H1 (cell line): ENCODE data around the gene CDCA4. TPM values are rescaled to one million over a fixed set of nuclear protein-coding genes. Genes with fewer than 3 reads are reported as not detected.

Source experiments
- CTCF ChIA-PET: fragments of 300-600 bp; sonication (Branson Sonifier 250); formaldehyde crosslinking; loops from one replicate; lab custom pipeline; 2021; ENCODE audit not compliant: partially characterized antibody; lab: Charles Lee
- POLR2A ChIA-PET: fragments of 300-600 bp; sonication (Branson Sonifier 250); formaldehyde crosslinking; loops from one replicate; lab custom pipeline; 2021; ENCODE audit warnings: inconsistent platforms; ENCODE audit not compliant: partially characterized antibody; lab: Charles Lee
- DNase-seq, 2 experiments: peaks; one replicate each; pipeline versions ENCODE4 v3.0.0 to v3.0.0-alpha.2; 2010 to 2022; ENCODE audit warnings: low spot score in 2 of 2, low read depth in 1 of 2, mixed read lengths in 1 of 2
- FAIRE-seq: peaks from 2 replicates; lab custom pipeline; 2011; peaks lifted over from hg19 to GRCh38; lab: Jason Lieb, UNC
- H2AFZ ChIP-seq: 2 replicates; pipeline ENCODE4 v1.8.1; 2012; ENCODE audit warnings: low read length, inconsistent platforms
- H2AK5ac ChIP-seq: 2 replicates; pipeline ENCODE4 v1.6.1; 2013; ENCODE audit warnings: low read depth, low read length
- H2BK120ac ChIP-seq: replicated peaks from 2 replicates; pipeline ENCODE3; 2013; ENCODE audit warnings: low read depth, low read length, inconsistent platforms
- H2BK12ac ChIP-seq: 2 replicates; pipeline ENCODE4 v1.6.1; 2013; ENCODE audit warnings: low read depth, low read length
- H2BK15ac ChIP-seq: 2 replicates; pipeline ENCODE4 v1.6.1; 2013; ENCODE audit warnings: low read length
- H2BK20ac ChIP-seq: 2 replicates; pipeline ENCODE4 v1.6.1; 2013; ENCODE audit warnings: low read length
- H2BK5ac ChIP-seq: 2 replicates; pipeline ENCODE4 v1.6.1; 2013; ENCODE audit warnings: low read depth, low read length
- H3K14ac ChIP-seq: 2 replicates; pipeline ENCODE4 v1.6.1; 2013; ENCODE audit warnings: inconsistent platforms; ENCODE audit not compliant: insufficient read length
- H3K18ac ChIP-seq: 2 replicates; pipeline ENCODE4 v1.6.1; 2013; ENCODE audit warnings: low read length; ENCODE audit errors: extremely low read depth
- H3K23ac ChIP-seq: 2 replicates; pipeline ENCODE4 v1.6.1; 2013; ENCODE audit warnings: inconsistent platforms; ENCODE audit not compliant: insufficient read length
- H3K23me2 ChIP-seq: 2 replicates; pipeline ENCODE4 v1.6.1; 2013; ENCODE audit warnings: low read depth, low read length
- H3K27ac ChIP-seq: 2 replicates; pipeline ENCODE4 v1.6.1; 2011; ENCODE audit warnings: low read depth, low read length, inconsistent platforms
- H3K27me3 ChIP-seq, 4 experiments: replicated peaks in 1 of 4; 1 replicate in 1 of 4; 2 replicates in 3 of 4; pipeline versions ENCODE4 v1.6.1 to v1.8.1; 2011 to 2013; ENCODE audit warnings: low read length in 3 of 4, mild to moderate bottlenecking in 3 of 4, inconsistent platforms in 2 of 4, mixed read lengths in 2 of 4, moderate library complexity in 1 of 4; ENCODE audit not compliant: control insufficient read depth in 3 of 4, insufficient read depth in 3 of 4; ENCODE audit errors: extremely low read depth in 1 of 4
- H3K36me3 ChIP-seq, 4 experiments: 2 replicates each; pipeline versions ENCODE4 v1.6.1 to v1.8.1; 2011 to 2013; ENCODE audit warnings: mild to moderate bottlenecking in 4 of 4, low read length in 3 of 4, moderate library complexity in 2 of 4, control low read depth in 1 of 4, inconsistent platforms in 1 of 4; ENCODE audit not compliant: insufficient read depth in 4 of 4, control insufficient read depth in 2 of 4
- H3K4ac ChIP-seq: replicated peaks from 2 replicates; pipeline ENCODE3; 2013; ENCODE audit warnings: low read length, low read depth, mixed read lengths, inconsistent platforms; ENCODE audit not compliant: insufficient read length
- H3K4me1 ChIP-seq, 4 experiments: replicated peaks in 1 of 4; 1 replicate in 1 of 4; 2 replicates in 3 of 4; pipeline versions ENCODE4 v1.6.1 to v1.8.1; 2011 to 2013; ENCODE audit warnings: low read length in 3 of 4, inconsistent platforms in 2 of 4, mixed read lengths in 1 of 4; ENCODE audit not compliant: insufficient read depth in 4 of 4, control insufficient read depth in 3 of 4
- H3K4me2 ChIP-seq, 2 experiments: 2 replicates each; pipeline versions ENCODE4 v1.6.1 to v1.8.1; 2011 to 2013; ENCODE audit warnings: low read depth in 2 of 2, low read length in 2 of 2, control low read depth in 1 of 2, inconsistent platforms in 1 of 2, mild to moderate bottlenecking in 1 of 2; ENCODE audit not compliant: insufficient read depth in 1 of 2
- H3K4me3 ChIP-seq, 4 experiments: fragments of 200-600, 300-600 bp in 1 of 4; sonication (generic), shearing (Covaris generic), sonication (Bioruptor Twin) in 1 of 4; 2 replicates each; pipeline versions ENCODE4 v1.5.1 to v1.8.1; 2011 to 2016; ENCODE audit warnings: low read length in 4 of 4, low read depth in 3 of 4, control low read depth in 2 of 4, inconsistent platforms in 2 of 4, mild to moderate bottlenecking in 2 of 4, mixed read lengths in 1 of 4, moderate library complexity in 1 of 4; ENCODE audit not compliant: insufficient read depth in 2 of 4; ENCODE audit errors: extremely low read depth in 1 of 4
- H3K56ac ChIP-seq: replicated peaks from 2 replicates; pipeline ENCODE3; 2013; ENCODE audit warnings: low read depth, mild to moderate bottlenecking, mixed read lengths, low read length, inconsistent platforms; ENCODE audit not compliant: insufficient read length
- H3K79me1 ChIP-seq: 2 replicates; pipeline ENCODE4 v1.6.1; 2013; ENCODE audit warnings: low read depth, low read length, control low read depth
- H3K79me2 ChIP-seq, 2 experiments: 2 replicates each; pipeline versions ENCODE4 v1.6.1 to v1.8.1; 2012 to 2013; ENCODE audit warnings: low read length in 2 of 2, mild to moderate bottlenecking in 2 of 2, inconsistent platforms in 1 of 2; ENCODE audit not compliant: insufficient read depth in 2 of 2, control insufficient read depth in 1 of 2
- H3K9ac ChIP-seq, 4 experiments: replicated peaks in 1 of 4; 1 replicate in 1 of 4; 2 replicates in 3 of 4; pipeline versions ENCODE4 v1.6.1 to v1.8.1; 2011 to 2013; ENCODE audit warnings: low read depth in 3 of 4, low read length in 3 of 4, control low read depth in 2 of 4, mild to moderate bottlenecking in 2 of 4, moderate library complexity in 2 of 4, inconsistent platforms in 1 of 4; ENCODE audit errors: extremely low read depth in 1 of 4
- H3K9me3 ChIP-seq, 2 experiments: 2 replicates each; pipeline versions ENCODE4 v1.6.1 to v1.8.1; 2012 to 2013; ENCODE audit warnings: mild to moderate bottlenecking in 2 of 2, moderate library complexity in 2 of 2, control low read depth in 1 of 2, inconsistent platforms in 1 of 2, low read depth in 1 of 2, low read length in 1 of 2, mixed read lengths in 1 of 2; ENCODE audit not compliant: insufficient read depth in 2 of 2
- H4K20me1 ChIP-seq, 2 experiments: replicated peaks in 1 of 2; 2 replicates each; pipeline versions ENCODE3 to v1.8.1; 2011 to 2013; ENCODE audit warnings: inconsistent platforms in 2 of 2, low read length in 2 of 2, mild to moderate bottlenecking in 1 of 2; ENCODE audit not compliant: insufficient read depth in 2 of 2, control insufficient read depth in 1 of 2
- H4K5ac ChIP-seq: 2 replicates; pipeline ENCODE4 v1.6.1; 2013; ENCODE audit warnings: low read length, low read depth, mixed read lengths, inconsistent platforms; ENCODE audit not compliant: insufficient read length
- H4K8ac ChIP-seq: 2 replicates; pipeline ENCODE4 v1.8.0; 2013; ENCODE audit warnings: mild to moderate bottlenecking, moderate library complexity, low read length, inconsistent platforms; ENCODE audit not compliant: insufficient read depth; ENCODE audit errors: extremely low read depth
- H4K91ac ChIP-seq: replicated peaks from 2 replicates; pipeline ENCODE3; 2013; ENCODE audit warnings: low read length, mixed read lengths, inconsistent platforms; ENCODE audit not compliant: insufficient read length
- BCL11A ChIP-seq, 2 experiments: IDR thresholded peaks; one replicate each; pipeline ENCODE4 v1.6.1; 2011; ENCODE audit warnings: low read depth in 2 of 2, low read length in 2 of 2, mild to moderate bottlenecking in 2 of 2
- BRCA1 ChIP-seq: IDR thresholded peaks from 2 replicates; pipeline ENCODE4 v1.6.1; 2012; ENCODE audit warnings: low read depth, low read length, improper control_type of control experiment
- WGBS, 2 experiments: shearing (Covaris generic) in 1 of 2; methylation state at CpG; one replicate each; pipeline versions ENCODE4 v1.1.6 to v1.1.7; 2013 to 2015; ENCODE audit warnings: low lambda C conversion rate in 2 of 2, mixed read lengths in 2 of 2, inconsistent platforms in 1 of 2, low coverage in 1 of 2, missing lambda C conversion rate in 1 of 2; ENCODE audit not compliant: insufficient replicate concordance in 2 of 2, insufficient coverage in 1 of 2, insufficient read length in 1 of 2; ENCODE audit errors: extremely low coverage in 1 of 2, missing lambda C conversion rate in 1 of 2; 5-methylcytosine and 5-hydroxymethylcytosine counted together
- polyA plus RNA-seq, 7 experiments: library from polyadenylated mRNA; depleted of rRNA in 3 of 7; stranded (reverse) in 5 of 7; unstranded in 2 of 7; fragments of >200 nt in 5 of 7; fragments of 200-250 nt in 2 of 7; gene quantifications; 1 replicate in 5 of 7; 2 replicates in 1 of 7; 4 replicates in 1 of 7; pipeline versions ENCODE4 v1.2.1 to v1.2.3, GENCODE V29; 2011 to 2013; ENCODE audit warnings: missing spikeins in 2 of 7, mixed read lengths in 2 of 7
- total RNA-seq: library from RNA; stranded (reverse); fragmentation: NEBNext Ultra II Directional; extraction: Animal tissue kit (Norgen Biotek cat#: 25700); gene quantifications from 2 replicates; pipeline ENCODE4 v1.2.1, GENCODE V29; 2021

The CDCA4 gene
- total and polyA plus RNA-seq, 2 of the 8 experiments (the other 6 are each of a cell fraction or from before 2014, with no cell fraction given) = 49.9 to 62.4 TPM

DNA sequence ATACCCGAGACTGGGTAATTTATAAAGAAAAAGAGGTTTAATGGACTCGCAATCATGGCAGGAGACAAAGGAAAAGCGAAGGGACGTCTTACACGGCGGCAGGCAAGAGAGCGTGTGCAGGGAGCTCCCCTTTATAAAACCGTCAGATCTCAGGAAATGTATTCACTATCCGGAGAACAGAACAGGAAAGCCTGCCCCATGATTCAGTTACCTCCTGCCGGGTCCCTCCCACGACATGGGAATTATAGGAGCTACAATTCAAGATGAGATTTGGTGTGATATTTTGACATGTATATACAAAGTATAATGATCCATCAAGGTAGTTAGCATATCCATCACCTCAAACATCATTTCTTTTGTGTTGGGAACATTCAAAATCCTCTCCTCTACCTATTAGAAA, 2.3 kb upstream of the CDCA4 start:
- Histone ChIP-seq H3K4me3 (no peak overlapping the region), H2AFZ (no peak overlapping the region), H3K27ac (no peak overlapping the region), H3K9me3 (no peaks in the 10 kb centered on the region), H2BK15ac (no peak overlapping the region), H3K23me2 (peaks cover 18% of the 10 kb centered on the region), H4K8ac (no peak overlapping the region), H3K4ac (no peak overlapping the region), H3K4me1 (peaks cover 0 to 8% (median 5%) of the 10 kb centered on the region in 4 experiments; a peak in 4 of 7 replicates), H3K36me3 (peaks cover 0 to 4% (median 0%) of the 10 kb centered on the region in 4 experiments; a peak in 1 of 8 replicates), H2BK120ac (no peak overlapping the region), H4K5ac (no peak overlapping the region), H3K18ac (no peak overlapping the region), H3K4me2 (no peak overlapping the region), H3K27me3 (peaks cover 0 to under 1% (median 0%) of the 10 kb centered on the region in 4 experiments; a peak in 1 of 7 replicates), H3K9ac (no peak overlapping the region), H3K56ac (no peak overlapping the region), H4K91ac (no peak overlapping the region), H4K20me1 (peaks cover 9 to 15% of the 10 kb centered on the region in 2 experiments), H2AK5ac (no peak overlapping the region), H2BK12ac (no peak overlapping the region), H3K23ac (no peak overlapping the region), H3K79me1 (peaks cover 7% of the 10 kb centered on the region), H3K14ac (no peak overlapping the region), H2BK20ac (no peak overlapping the region), H3K79me2 (peaks cover 22 to 23% of the 10 kb centered on the region in 2 experiments), H2BK5ac (no peak overlapping the region)
- no peak for TF ChIP-seq BCL11A (IDR thresholded peaks at IDR 0.05; ENCODE audit: low read depth in 2 of 2, low read length in 2 of 2)
- no peak for TF ChIP-seq BRCA1
- ChIA-PET CTCF (interaction anchor here (1.0 to 1.6 kb wide), 4 partner anchors 12 to 67 kb away, joined by 3 to 9 read pairs (median 4); no protein-coding TSS in a partner anchor), POLR2A (interaction anchor here (1.6 kb wide), 1 partner anchor 20 kb away, joined by 4 read pairs; no protein-coding TSS in a partner anchor)
- DNase-seq = no peak
- no peak for FAIRE-seq
- 76% methylated on average over 11 of the region's 11 CpGs; no CpG with 5 or more reads in 1 of the 2 experiments for WGBS, 2 experiments
